ENCODE data around the gene ACVR1B.
A peak's percentile ranks its signal among the peaks of the same experiment; 100 is the strongest.

ACVR1B gene

GRCh38 chr12:51944608-51945233 lies 6.8 kb upstream of the ACVR1B start:
- DNase-seq, result no peak

- DNase-seq, result no peak
Observed at GRCh38 chr12:51947246-51947996, 4.1 kb upstream of the ACVR1B start.

GRCh38 chr12:51948066-51948465 lies 3.4 kb upstream of the ACVR1B start:
- no peak for DNase-seq

GRCh38 chr12:51949342-51950030 lies 2.0 kb upstream of the ACVR1B start:
- no peak for DNase-seq

- no peak for DNase-seq
Observed at GRCh38 chr12:51950682-51951198, 759 bp upstream of the ACVR1B start.

DNA sequence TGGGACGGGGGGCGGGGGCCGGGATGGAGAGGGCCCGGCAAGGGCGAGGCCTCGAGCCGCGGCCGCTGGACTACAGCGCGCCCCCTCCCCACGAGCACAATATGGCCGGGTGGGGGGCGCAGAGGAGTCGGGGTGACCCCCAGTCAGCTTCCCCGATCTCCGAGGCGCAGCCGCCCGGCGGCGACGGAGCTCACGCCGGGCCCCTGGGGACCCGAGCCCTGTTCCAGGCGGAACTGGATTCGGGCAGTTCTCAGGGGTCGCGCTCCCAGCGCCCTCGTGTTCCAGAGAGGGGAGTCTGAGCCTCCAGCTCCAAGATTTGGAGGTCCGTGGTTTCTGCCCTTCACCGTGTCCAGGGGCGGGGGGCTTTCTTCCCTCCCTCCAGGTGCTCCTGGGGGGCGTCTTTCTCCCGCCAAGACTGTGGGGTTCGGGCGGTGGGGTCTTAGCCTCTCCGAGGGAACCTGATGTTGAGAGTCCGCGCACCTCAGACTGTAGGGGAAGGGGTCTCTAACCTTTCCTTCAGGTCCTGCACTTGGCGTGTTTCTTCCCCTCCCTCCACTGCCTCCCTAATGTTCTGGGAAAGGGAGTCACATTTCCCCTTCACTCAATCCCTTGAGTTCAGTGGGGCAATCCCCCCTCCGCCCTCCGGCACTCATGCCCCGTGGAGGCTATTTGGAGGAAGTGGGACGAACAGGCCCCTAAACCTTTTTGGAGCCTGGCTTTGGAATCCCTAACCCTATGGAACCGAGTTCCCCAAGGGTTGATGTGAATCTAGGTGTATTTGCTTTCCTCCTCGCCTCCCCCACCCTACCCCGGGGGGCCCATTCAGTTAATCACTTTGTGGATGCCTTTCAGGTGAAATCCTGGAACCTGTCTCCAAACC lies 584 bp downstream of the ACVR1B start:
- DNase-seq, result no peak

DNA sequence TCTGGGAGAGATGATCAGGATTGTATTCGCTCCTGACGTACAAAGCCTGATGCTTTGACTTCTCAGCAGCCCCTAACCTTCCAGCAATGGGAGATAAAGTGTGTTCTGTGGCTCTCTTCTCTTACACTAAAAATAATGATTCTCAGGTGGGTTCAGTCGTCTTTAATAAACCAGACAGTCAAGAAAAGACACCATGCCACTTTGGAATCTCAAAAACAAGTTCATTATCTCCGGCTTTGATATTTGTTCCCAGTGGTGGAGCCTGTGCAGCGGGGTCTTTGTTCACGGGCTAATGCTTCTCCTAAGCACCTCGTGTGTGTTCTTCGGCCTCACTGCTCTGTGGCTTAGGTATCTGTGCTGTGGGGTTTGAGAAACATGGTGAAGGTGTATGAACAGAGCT lies 1.6 kb downstream of the ACVR1B start:
- DNase-seq, result no peak

DNA sequence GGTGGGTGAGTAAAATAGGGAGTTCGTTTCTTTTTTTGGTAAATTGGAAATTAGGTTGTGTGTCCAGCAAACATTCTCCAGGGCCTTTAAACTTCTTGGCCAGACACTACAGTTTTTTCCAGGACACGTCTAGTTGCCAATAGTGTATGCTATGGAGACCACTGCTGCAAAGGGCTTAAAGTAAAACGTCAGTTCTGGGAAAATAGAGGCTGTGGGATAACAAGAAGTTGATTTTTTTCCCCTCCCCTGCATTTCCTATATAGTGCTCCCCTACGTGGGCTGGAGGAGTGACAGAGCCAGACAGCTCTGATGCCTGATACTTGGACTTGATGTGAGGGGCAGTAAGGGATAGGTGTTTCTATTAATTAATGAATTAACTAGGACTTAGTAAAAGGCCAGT lies 2.4 kb downstream of the ACVR1B start:
- DNase-seq, result no peak

DNA sequence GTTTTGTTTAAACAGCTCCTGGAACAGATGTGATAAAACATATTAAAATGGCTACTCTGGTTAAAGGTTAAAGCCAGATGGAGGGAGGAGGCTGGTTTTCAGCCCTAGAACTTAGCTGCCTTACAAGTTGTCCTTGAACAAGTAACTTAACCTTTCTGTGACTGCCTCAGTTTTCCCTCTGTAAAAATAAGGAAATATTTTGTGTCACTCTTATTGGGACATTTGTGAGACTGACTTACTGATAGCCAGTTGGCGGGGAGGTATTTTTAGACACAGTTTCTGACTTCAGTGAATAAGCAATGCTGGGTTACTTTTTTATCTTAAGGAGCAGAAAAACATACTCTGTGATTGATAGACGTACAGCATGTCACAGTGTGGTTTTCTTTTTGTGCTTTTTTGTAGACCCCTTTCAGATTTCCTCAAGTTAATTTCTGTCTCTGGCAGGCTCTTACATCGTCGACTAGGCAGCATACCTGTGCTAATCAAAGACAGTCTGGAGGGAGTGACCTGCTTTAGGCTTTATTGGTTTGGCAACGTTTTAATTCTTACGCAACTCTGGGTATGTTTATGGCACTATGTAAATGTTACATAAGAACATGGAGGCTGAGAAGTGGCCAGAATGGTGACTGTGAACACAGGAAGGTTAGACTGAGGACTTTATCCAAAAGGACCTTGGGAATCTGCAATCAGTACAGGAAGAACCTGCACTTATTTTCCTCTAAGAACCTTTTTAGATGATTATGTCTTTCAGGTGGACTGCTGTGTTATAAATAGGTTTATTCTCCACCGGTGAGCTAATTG lies 3.3 kb downstream of the ACVR1B start:
- DNase-seq, result no peak

DNA sequence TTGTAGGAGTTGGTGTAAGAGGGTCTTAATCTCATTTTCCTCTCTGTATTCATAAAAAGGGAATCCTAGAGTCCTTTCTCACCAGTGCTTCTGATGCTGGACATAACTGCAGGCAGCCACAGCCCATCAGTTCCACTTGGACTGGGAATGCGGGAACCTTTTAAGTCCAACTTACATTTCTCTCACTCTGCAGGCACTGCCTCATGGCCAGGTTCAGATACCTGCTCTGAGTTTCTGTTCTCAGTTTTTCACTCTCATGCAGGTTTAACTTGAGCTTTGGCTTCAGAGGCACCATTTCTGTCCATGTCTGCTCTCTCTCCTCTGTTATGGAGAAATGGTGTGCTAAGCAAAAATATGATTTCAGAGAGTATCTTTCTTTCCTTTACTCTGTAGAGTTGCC lies 4.2 kb downstream of the ACVR1B start:
- no peak for DNase-seq

DNA sequence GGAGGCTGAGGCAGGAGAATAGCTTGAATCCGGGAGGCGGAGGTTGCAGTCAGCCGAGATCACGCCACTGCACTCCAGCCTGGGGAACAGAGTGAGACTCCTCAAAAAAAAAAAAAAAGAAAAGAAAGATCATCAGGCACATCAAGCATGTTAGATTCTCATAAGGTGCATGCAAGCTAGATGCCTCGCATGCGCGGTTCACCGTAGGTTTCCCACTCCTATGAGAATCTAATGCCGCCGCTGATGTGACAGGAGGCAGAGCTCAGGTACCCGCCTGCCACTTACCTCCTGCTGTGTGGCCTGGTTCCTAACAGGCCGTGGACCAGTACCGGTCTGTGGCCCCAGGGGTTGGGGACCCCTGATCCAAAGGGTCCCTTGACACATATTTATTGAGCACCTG lies 7.0 kb downstream of the ACVR1B start:
- no peak for DNase-seq

- no peak for DNase-seq
Observed at GRCh38 chr12:51959211-51959610, 7.7 kb downstream of the ACVR1B start.

GRCh38 chr12:51959921-51960320 lies 8.4 kb downstream of the ACVR1B start:
- DNase-seq, result no peak

DNA sequence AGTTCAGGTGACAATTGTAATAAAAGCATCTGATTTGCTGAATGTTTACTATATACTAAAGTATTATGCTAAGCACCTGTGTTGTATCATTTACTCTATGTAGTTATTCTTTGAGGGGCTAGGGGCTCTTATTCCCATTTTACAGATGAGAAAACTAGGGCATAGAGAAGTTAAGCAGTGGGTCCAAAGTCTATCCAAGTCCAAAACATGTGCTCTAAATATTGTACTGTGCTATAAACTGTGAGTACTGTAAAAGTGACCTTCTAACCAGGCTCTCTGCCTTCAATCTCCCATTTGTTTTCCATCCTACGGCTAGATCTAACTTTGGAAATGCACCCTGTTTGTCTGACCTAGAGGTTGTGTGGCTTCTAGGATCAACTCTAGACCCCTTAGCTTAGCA lies 9.0 kb downstream of the ACVR1B start:
- no peak for DNase-seq

GRCh38 chr12:51960890-51961289 lies 9.4 kb downstream of the ACVR1B start:
- DNase-seq, result no peak

DNA sequence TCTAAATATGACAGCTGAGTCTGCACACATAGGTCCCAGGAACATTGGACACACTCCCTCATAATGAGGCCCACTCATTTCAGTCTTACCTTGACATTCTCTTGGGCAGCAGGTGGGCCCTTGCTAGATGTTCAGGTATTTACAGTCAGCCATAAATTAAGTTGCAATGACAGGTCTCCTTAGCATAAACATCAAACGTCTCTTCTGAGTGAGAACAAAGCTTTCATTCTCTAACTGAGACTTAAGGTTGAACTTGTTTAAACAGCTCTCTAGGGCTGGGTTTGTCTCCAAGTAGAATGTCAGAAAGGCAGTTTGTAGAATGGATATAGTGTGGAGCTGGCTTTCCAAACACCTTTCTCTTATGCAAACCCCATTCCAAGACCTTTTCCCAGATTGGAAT lies 10.3 kb downstream of the ACVR1B start:
- no peak for DNase-seq

- no peak for DNase-seq
Observed at GRCh38 chr12:51962737-51963136, 11.2 kb downstream of the ACVR1B start.

DNA sequence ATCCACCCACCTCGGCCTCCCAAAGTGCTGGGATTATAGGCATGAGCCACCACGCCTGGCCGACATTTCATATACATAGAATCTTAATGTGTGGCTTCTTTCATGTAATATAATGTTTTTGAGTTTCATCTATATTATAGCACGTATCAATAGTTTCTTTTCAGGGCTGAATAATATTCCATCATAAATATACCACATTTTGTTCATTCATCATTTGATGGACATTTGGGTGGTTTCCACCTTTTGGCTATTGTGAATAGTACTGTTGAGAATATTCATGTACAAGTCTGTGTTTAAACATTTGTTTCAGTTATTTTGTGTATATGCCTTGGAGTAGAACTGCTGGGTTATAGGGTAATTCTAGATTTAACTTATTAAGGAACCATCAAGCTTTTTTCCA lies 12.0 kb downstream of the ACVR1B start:
- DNase-seq, result no peak

DNA sequence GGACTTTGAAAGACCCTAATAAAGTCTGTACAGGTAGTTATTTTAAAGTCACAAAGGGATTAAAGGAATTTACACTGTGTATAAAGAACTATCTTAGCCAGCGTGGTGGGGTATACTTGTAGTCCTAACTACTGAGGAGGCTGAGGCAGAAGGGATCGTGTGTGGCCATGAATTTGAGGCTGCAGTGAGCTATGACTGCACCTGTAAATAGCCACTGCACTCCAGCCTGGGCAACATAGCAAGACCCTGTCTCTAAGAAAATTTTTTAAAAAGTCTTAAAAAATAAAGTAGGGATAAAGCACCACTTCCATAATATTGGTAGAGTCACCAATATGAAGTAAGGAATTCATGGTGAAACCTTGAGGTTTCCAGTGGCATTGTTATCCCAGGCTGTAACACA lies 18.1 kb downstream of the ACVR1B start:
- DNase-seq, result no peak

DNA sequence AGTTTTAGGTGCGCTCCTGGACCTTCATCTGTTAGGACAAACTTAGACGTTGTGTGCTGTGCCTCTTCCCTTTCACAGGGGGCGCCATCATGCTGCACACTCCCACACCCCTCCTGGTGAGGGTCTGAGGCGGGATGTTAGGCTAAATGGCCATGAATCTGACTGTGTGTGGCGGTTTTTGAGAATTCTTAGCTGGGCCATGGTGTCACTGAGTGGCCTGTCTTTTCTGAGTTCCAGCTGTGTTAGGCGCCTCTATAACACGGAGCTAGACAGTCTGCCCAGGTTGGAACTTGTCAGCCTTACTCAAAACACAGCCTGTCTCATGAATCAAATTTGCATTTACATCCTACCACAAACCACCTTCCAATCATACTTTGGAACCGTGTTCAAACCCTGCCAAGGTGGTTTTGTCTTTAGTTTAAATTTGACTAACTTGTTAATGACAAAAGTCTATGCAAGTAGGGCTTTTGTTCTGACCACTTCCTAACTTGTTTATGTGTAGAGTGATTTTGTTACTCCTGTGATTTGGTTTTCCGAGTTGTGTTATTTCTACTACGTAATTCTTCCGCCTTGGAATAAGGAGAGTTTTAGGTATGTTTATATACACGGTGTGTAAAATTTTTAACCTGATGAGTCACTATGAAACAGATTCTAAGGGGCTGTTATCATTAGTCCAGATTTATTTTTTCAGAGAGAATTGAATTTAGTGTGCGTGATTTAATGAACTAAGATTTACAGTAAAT lies 19.6 kb downstream of the ACVR1B start:
- peak; percentile 24 for DNase-seq

GRCh38 chr12:51971679-51972421 lies 20.4 kb downstream of the ACVR1B start:
- DNase-seq, result no peak
